Measurements from ENCODE around the gene MISP3. TPM values are rescaled to one million over a fixed set of nuclear protein-coding genes. Genes with fewer than 3 reads are reported as not detected.

Gene MISP3
- total RNA-seq, 5 donors from 2014 or later (not counting 1 experiment from before 2014, with no cell fraction given): 0.28 to 2.0 (median 1.1) TPM

DNA sequence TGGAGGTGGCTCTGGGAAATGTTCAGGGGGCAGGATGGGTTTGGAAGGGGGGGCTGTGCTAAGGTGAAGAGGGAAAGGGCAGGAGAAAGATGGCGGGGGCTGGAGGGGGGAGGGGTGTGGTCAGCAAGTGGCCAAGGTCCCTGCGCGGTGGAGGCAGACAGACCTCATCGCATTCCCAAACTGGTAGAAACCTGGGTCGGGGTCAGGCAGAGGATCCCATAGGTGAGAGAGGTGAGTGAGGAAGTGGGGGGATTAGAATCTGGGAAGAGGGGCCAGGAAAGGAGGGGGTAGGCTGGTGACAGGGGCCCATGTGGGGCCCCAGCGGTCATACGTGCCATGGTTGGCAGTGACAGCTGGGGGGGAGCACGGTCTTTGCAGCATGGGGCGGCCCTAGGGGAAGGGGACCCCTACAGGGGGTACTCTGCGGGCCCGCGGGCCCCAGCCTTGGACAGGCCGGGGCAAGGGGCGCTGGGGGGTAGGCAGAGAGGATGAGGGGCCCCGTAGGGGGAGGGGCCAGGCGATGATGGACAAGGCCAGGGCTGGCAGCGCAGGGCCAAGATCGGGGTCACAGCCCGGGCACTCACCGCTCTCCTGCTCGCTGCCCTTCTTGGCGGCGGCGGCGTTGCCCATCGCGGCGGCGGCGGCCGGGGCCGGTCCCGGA lies 44.5 kb downstream of the MISP3 start:
- Mint-ChIP-seq H3K27me3 (no peaks in the 10 kb centered on the region), H3K36me3 (no peaks in the 10 kb centered on the region), H3K4me3 (peak overlapping the region; percentile 88 to 95 (median 92)), H3K27ac (peak overlapping the region; percentile 72 to 80), H3K9me3 (no peaks in the 10 kb centered on the region), H3K4me1 (peaks cover 40 to 54% (median 52%) of the 10 kb centered on the region in 3 donors)
- H3K4me3 ChIP-seq (ENCODE audit: control insufficient read depth in 1 of 2, extremely low read depth in 1 of 2, low read length in 1 of 2): peak overlapping the region; percentile 74 to 78
- H3K27ac ChIP-seq (ENCODE audit: low read length): no peak overlapping the region
- ATAC-seq (replicated peaks in 1 of 4) (peak in 2 of 4 experiments; percentile 1), DNase-seq (peak in 22 of 35 experiments; percentile 10 to 35 (median 18))
- WGBS (ENCODE audit: insufficient coverage): under 1% methylated on average over 32 of the region's 33 CpGs
- H3K27me3 ChIP-seq (replicated peaks in 1 of 2; ENCODE audit: control insufficient read depth in 2 of 2, extremely low read depth in 1 of 2, insufficient read depth in 2 of 2, low read length in 1 of 2): no peaks in the 10 kb centered on the region
- H3K4me1 ChIP-seq (ENCODE audit: control insufficient read depth in 1 of 2, extremely low read depth in 1 of 2, insufficient read depth in 2 of 2, low read length in 2 of 2): peaks cover 31 to 56% of the 10 kb centered on the region in 2 experiments
- no peaks in the 10 kb centered on the region for H3K36me3 ChIP-seq (ENCODE audit: control insufficient read depth in 2 of 2, extremely low read depth in 1 of 2, insufficient read depth in 1 of 2, low read length in 1 of 2)
- no peaks in the 10 kb centered on the region for H3K9me3 ChIP-seq
- ChIA-PET POLR2A (interaction anchor here in 1 of 2 donors (0.7 kb wide), 1 partner anchor 115 kb away, joined by 3 read pairs; no protein-coding TSS in a partner anchor), CTCF (interaction anchor here in 1 of 2 donors (0.6 to 2.3 kb wide), 3 partner anchors 20 to 342 kb away, joined by 3 to 10 read pairs (median 7); partner anchors contain the start of gene ASF1B)

DNA sequence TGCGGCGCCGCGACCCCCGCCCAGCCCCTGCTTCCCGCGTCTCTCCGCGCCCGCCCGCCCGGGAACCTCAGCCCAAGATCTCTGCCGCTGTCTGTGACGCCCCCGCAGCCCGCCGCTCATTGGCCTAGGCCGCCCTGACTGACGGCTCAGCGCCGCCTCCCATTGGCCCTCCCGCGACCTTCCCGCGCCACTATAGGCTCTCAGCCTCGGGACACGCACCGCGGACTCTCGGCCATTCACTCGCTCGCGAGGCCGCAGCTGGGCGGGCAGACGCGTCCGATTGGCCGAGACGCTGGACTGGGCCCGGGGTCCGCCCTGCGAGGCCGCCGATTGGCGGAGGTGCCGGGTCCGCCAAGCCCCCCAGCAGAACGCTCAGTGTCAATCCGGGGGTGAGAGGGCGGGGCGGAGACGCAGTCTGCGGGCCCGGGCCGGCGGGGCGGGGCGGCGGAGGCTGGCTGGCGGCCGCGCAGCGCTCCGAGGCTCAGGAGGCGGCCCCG lies 45.1 kb downstream of the MISP3 start, which contains the start of gene PRKACA:
Gene PRKACA (minus strand): TSS at position 95 of the 497 bp plus-strand sequence. CDS start 215 bp downstream, outside the sequence.
- no peaks in the 10 kb centered on the region for H3K9me3 ChIP-seq
- peak within 1 kb of the TSS; percentile 88 to 96 (median 92) for H3K4me3 Mint-ChIP-seq
- H3K4me1 Mint-ChIP-seq: peaks cover 40 to 47% (median 46%) of the 10 kb centered on the region in 3 donors

DNA sequence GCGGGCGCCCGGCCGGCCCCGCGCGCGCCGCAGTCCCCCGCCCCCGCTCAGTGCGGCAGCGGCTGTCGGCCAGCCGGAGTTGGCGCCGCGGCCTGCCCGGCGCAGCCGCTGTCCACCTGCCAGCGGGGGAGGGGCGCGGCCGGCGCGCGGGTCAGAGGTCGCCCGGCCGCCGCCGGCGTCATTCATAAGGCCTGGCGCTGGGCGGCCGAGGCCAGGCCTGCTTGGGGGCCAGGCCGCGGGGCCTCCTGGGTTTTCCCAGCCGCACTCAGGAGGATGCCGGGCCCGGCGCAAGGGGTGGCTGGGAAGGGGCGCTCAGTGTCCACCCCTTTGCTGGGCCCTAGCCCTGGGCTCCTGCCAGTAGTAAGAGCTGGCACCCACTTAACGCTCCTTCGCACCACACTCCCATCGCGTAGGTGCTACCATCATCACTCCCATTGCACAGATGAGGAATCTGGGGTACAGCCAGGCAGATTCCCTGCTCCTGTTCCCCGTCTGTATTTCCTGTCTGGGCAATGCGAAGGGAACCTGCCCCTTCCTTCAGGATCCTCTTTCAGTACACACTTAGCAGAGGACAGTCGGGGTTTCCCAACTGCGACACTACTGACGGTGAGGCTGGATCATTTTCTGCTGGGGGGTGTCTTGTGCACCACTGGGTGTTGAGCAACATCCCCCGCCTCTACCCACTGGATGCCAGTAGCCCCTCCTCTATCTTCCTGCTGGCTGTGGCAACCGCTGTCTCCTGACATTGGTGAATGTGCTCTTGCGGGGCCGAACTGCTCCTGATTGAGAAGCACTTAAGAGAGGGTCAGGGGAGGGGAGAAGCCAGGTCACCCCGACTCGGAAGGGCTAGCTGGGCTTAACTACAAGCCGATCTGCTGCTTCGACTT lies 45.8 kb downstream of the MISP3 start:
- no peaks in the 10 kb centered on the region for H3K9me3 ChIP-seq
- Mint-ChIP-seq H3K27me3 (no peaks in the 10 kb centered on the region), H3K36me3 (no peaks in the 10 kb centered on the region), H3K4me3 (peak overlapping the region; percentile 81 to 96 (median 89)), H3K4me1 (peaks cover 39 to 41% (median 40%) of the 10 kb centered on the region in 3 donors), H3K9me3 (no peaks in the 10 kb centered on the region), H3K27ac (peak overlapping the region; percentile 87 to 89)
- CTCF ChIA-PET: interaction anchor here (0.5 to 1.2 kb wide), 4 partner anchors 18 to 369 kb away, joined by 3 to 6 read pairs (median 4); partner anchors contain the start of gene ASF1B (in 2 of the 2)
- H3K27me3 ChIP-seq (replicated peaks in 1 of 2; ENCODE audit: control insufficient read depth in 2 of 2, extremely low read depth in 1 of 2, insufficient read depth in 2 of 2, low read length in 1 of 2): no peaks in the 10 kb centered on the region
- peak overlapping the region; percentile 76 for H3K27ac ChIP-seq (ENCODE audit: low read length)
- WGBS (ENCODE audit: insufficient coverage): 1% methylated on average over 49 of the region's 61 CpGs
- peak overlapping the region; percentile 51 to 67 for H3K4me3 ChIP-seq (ENCODE audit: control insufficient read depth in 1 of 2, extremely low read depth in 1 of 2, low read length in 1 of 2)
- DNase-seq (peak in 34 of 35 experiments; percentile 19 to 78 (median 60)), ATAC-seq (replicated peaks in 1 of 4) (peak in 1 of 4 experiments; percentile 30)
- peaks cover 24 to 43% of the 10 kb centered on the region in 2 experiments for H3K4me1 ChIP-seq (ENCODE audit: control insufficient read depth in 1 of 2, extremely low read depth in 1 of 2, insufficient read depth in 2 of 2, low read length in 2 of 2)
- POLR2A ChIA-PET: no interaction called here
- H3K36me3 ChIP-seq (ENCODE audit: control insufficient read depth in 2 of 2, extremely low read depth in 1 of 2, insufficient read depth in 1 of 2, low read length in 1 of 2): no peaks in the 10 kb centered on the region

More for the DNA sequence above, 45.1 kb downstream of the MISP3 start, which contains the start of gene PRKACA:
- H3K27ac Mint-ChIP-seq: peak within 1 kb of the TSS; percentile 87 to 89
- ChIA-PET CTCF (interaction anchor here in 1 of 2 donors (1.2 kb wide), 1 partner anchor 19 kb away, joined by 4 read pairs; the partner anchor contains the start of gene ASF1B), POLR2A (interaction anchor here in 1 of 2 donors (0.7 kb wide), 1 partner anchor 115 kb away, joined by 3 read pairs; no protein-coding TSS in a partner anchor)
- H3K36me3 Mint-ChIP-seq: no peaks in the 10 kb centered on the region
- ATAC-seq (replicated peaks in 1 of 4): peak; percentile 87 to 95 (median 95)
- Histone ChIP-seq H3K27ac (ENCODE audit: low read length) (peak within 1 kb of the TSS; percentile 76), H3K4me3 (ENCODE audit: control insufficient read depth in 1 of 2, extremely low read depth in 1 of 2, low read length in 1 of 2) (peak within 1 kb of the TSS; percentile 74 to 78), H3K27me3 (replicated peaks in 1 of 2; ENCODE audit: control insufficient read depth in 2 of 2, extremely low read depth in 1 of 2, insufficient read depth in 2 of 2, low read length in 1 of 2) (no peaks in the 10 kb centered on the region), H3K36me3 (ENCODE audit: control insufficient read depth in 2 of 2, extremely low read depth in 1 of 2, insufficient read depth in 1 of 2, low read length in 1 of 2) (no peaks in the 10 kb centered on the region), H3K4me1 (ENCODE audit: control insufficient read depth in 1 of 2, extremely low read depth in 1 of 2, insufficient read depth in 2 of 2, low read length in 2 of 2) (peaks cover 26 to 50% of the 10 kb centered on the region in 2 experiments)
- DNase-seq: peak; percentile 93 to 99 (median 97)
- 0% methylated on average over 67 of the region's 67 CpGs for WGBS (ENCODE audit: insufficient coverage)
- H3K27me3 Mint-ChIP-seq: no peaks in the 10 kb centered on the region
- no peaks in the 10 kb centered on the region for H3K9me3 Mint-ChIP-seq

DNA sequence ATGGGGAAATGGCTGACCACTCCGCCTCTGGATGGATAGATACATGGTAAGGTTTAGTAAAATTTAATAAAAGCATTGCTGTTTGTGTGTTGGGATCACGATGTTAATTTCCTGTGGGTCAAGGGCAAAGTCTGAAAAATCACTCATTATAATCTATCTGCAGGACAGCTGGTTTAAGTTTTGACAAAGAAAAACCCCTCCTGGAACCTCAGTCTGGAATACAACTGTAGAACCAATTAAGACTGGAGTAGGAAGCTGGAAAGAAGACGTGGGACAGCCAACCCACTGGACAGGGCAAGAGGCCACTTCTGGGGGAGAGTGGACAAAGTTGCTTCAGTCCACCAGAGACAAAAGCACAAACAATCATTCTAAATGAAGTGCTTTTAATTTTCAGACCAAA lies 46.6 kb downstream of the MISP3 start:
- Mint-ChIP-seq H3K27ac (peak overlapping the region; percentile 87 to 89), H3K9me3 (no peaks in the 10 kb centered on the region), H3K27me3 (no peaks in the 10 kb centered on the region), H3K36me3 (no peaks in the 10 kb centered on the region), H3K4me1 (peaks cover 32 to 37% (median 33%) of the 10 kb centered on the region in 3 donors), H3K4me3 (peak overlapping the region; percentile 81 to 96 (median 89))
- Histone ChIP-seq H3K27ac (ENCODE audit: low read length) (peak overlapping the region; percentile 76), H3K27me3 (replicated peaks in 1 of 2; ENCODE audit: control insufficient read depth in 2 of 2, extremely low read depth in 1 of 2, insufficient read depth in 2 of 2, low read length in 1 of 2) (no peaks in the 10 kb centered on the region), H3K36me3 (ENCODE audit: control insufficient read depth in 2 of 2, extremely low read depth in 1 of 2, insufficient read depth in 1 of 2, low read length in 1 of 2) (no peaks in the 10 kb centered on the region), H3K9me3 (no peaks in the 10 kb centered on the region), H3K4me3 (ENCODE audit: control insufficient read depth in 1 of 2, extremely low read depth in 1 of 2, low read length in 1 of 2) (no peak overlapping the region), H3K4me1 (ENCODE audit: control insufficient read depth in 1 of 2, extremely low read depth in 1 of 2, insufficient read depth in 2 of 2, low read length in 2 of 2) (peaks cover 22 to 35% of the 10 kb centered on the region in 2 experiments)
- WGBS (ENCODE audit: insufficient coverage): 100% methylated on average over 1 of the region's 3 CpGs
- ATAC-seq (replicated peaks in 1 of 4): no peak
- CTCF ChIA-PET: interaction anchor here in 1 of 2 donors (0.5 to 0.6 kb wide), 2 partner anchors 17 to 42 kb away, joined by 3 read pairs; partner anchors contain the start of gene ASF1B
- POLR2A ChIA-PET: no interaction called here
- DNase-seq: no peak

DNA sequence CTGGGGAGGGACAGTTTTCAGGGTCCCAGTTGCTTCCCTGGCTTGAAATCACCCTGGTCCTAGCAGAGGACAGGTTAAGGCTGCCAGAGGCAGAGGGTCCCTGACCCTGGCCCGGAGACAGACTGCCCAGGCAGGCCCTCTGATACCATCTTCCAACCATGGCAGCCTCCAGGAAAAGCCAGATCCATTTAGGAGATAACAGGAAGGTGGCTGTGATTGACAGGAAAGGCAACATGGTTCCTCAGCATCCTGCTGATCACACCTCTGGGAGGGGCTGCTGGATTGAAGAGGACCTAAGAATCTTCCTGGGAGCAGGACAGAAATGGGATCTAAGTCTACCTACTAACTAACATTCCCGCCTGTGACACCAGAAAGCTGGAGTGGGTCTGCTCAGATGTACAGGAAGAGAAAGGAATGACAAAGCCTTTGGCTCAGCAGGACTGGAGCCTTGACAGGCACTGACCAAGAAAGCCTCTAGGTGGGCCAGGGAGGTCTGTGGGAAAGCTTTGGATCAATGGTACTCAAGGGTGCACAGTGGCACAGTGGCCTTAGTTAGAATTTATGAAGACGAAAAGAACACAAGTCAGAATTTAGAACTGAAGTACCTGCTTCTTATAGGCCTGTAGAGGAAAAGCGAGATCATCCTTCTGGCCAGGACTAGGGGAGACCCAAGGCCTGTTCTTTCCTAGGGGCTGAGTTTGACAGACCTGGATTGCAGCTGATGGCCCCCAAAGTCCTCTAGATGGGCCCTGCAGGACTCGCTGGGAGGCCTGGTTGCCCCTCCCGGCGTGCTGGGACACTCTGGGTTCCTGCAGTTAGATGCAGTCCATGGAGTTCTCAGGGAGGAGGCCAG lies 47.3 kb downstream of the MISP3 start:
- H3K4me1 Mint-ChIP-seq: peaks cover 29 to 33% (median 29%) of the 10 kb centered on the region in 3 donors
- no peaks in the 10 kb centered on the region for H3K27me3 ChIP-seq (replicated peaks in 1 of 2; ENCODE audit: control insufficient read depth in 2 of 2, extremely low read depth in 1 of 2, insufficient read depth in 2 of 2, low read length in 1 of 2)
- H3K36me3 Mint-ChIP-seq: no peaks in the 10 kb centered on the region
- ATAC-seq (replicated peaks in 1 of 4) (no peak), DNase-seq (no peak)
- no peak overlapping the region for H3K27ac ChIP-seq (ENCODE audit: low read length)
- WGBS (ENCODE audit: insufficient coverage): 97% methylated on average over 5 of the region's 7 CpGs
- H3K36me3 ChIP-seq (ENCODE audit: control insufficient read depth in 2 of 2, extremely low read depth in 1 of 2, insufficient read depth in 1 of 2, low read length in 1 of 2): no peaks in the 10 kb centered on the region
- ChIA-PET POLR2A (no interaction called here), CTCF (no interaction called here)
- H3K4me3 Mint-ChIP-seq: peak overlapping the region in 1 of 3 donors; percentile 7
- H3K9me3 Mint-ChIP-seq: no peaks in the 10 kb centered on the region
- H3K27ac Mint-ChIP-seq: peak overlapping the region in 1 of 2 donors; percentile 39
- H3K4me1 ChIP-seq (ENCODE audit: control insufficient read depth in 1 of 2, extremely low read depth in 1 of 2, insufficient read depth in 2 of 2, low read length in 2 of 2): peaks cover 18 to 31% of the 10 kb centered on the region in 2 experiments
- H3K9me3 ChIP-seq: no peaks in the 10 kb centered on the region
- no peak overlapping the region for H3K4me3 ChIP-seq (ENCODE audit: control insufficient read depth in 1 of 2, extremely low read depth in 1 of 2, low read length in 1 of 2)
- H3K27me3 Mint-ChIP-seq: no peaks in the 10 kb centered on the region
